DND-41 (cell line): ENCODE results near the gene SCAF11.
A peak's percentile ranks its signal among the peaks of the same experiment; 100 is the strongest.

ENCODE experiments used
- ATAC-seq: fragments of 200-7000 bp; cut with Tn5 transposase; 3 replicates; pipeline ENCODE4 v1.9.1; 2021; ENCODE audit warnings: low read depth; ENCODE audit not compliant: insufficient read depth
- DNase-seq: peaks from one replicate; pipeline ENCODE4 v3.0.0-alpha.2; 2020
- H2AFZ ChIP-seq: 2 replicates; pipeline ENCODE4 v1.6.0; 2012; ENCODE audit warnings: low read depth, low read length
- H3K27ac ChIP-seq: 2 replicates; pipeline ENCODE4 v1.5.1; 2012; ENCODE audit warnings: low read length, inconsistent platforms
- H3K27me3 ChIP-seq: fragments of 200-600 bp; sonication (generic); 2 replicates; pipeline ENCODE4 v1.6.0; 2012; ENCODE audit warnings: low read length, mild to moderate bottlenecking, inconsistent platforms; ENCODE audit not compliant: insufficient read depth, poor library complexity
- H3K36me3 ChIP-seq: 2 replicates; pipeline ENCODE4 v1.5.1; 2012; ENCODE audit warnings: low read length, inconsistent platforms; ENCODE audit not compliant: insufficient read depth
- H3K4me1 ChIP-seq: 2 replicates; pipeline ENCODE4 v1.5.1; 2012; ENCODE audit warnings: mild to moderate bottlenecking, low read length; ENCODE audit not compliant: insufficient read depth
- H3K4me2 ChIP-seq: 2 replicates; pipeline ENCODE4 v1.6.0; 2012; ENCODE audit warnings: mild to moderate bottlenecking, moderate library complexity, low read length, inconsistent platforms; ENCODE audit not compliant: insufficient read depth
- H3K4me3 ChIP-seq, 2 experiments: fragments of 200-600 bp in 1 of 2; shearing (Covaris generic) in 1 of 2; 2 replicates each; pipeline ENCODE4 v1.5.1; 2012 to 2016; ENCODE audit warnings: inconsistent platforms in 2 of 2, low read length in 2 of 2, mild to moderate bottlenecking in 2 of 2, low read depth in 1 of 2, moderate library complexity in 1 of 2
- H3K79me2 ChIP-seq: 2 replicates; pipeline ENCODE4 v1.6.0; 2012; ENCODE audit warnings: low read length, inconsistent platforms; ENCODE audit not compliant: insufficient read depth
- H3K9ac ChIP-seq: 2 replicates; pipeline ENCODE4 v1.6.0; 2012; ENCODE audit warnings: low read depth, mild to moderate bottlenecking, inconsistent platforms, low read length, moderate library complexity
- H3K9me3 ChIP-seq: 2 replicates; pipeline ENCODE4 v1.5.1; 2012; ENCODE audit warnings: low read length, moderate library complexity, mild to moderate bottlenecking, inconsistent platforms; ENCODE audit not compliant: insufficient read depth, severe bottlenecking
- H4K20me1 ChIP-seq: 2 replicates; pipeline ENCODE4 v1.6.0; 2012; ENCODE audit warnings: low read length; ENCODE audit not compliant: insufficient read depth
- CTCF ChIP-seq: IDR thresholded peaks from 2 replicates; pipeline ENCODE4 v1.5.1; 2012; ENCODE audit warnings: borderline replicate concordance, low read length, moderate library complexity, mild to moderate bottlenecking; ENCODE audit not compliant: poor library complexity, severe bottlenecking; ENCODE audit errors: extremely low read depth
- EZH2 ChIP-seq: IDR thresholded peaks from 3 replicates; pipeline ENCODE4 v1.6.1; 2012; ENCODE audit warnings: borderline replicate concordance, low read depth, mild to moderate bottlenecking, moderate library complexity, low read length, inconsistent platforms; ENCODE audit not compliant: severe bottlenecking

Gene SCAF11

GRCh38 chr12:45914090-45914489 lies 76.3 kb downstream of the SCAF11 start:
- DNase-seq (no peak), ATAC-seq (peak; percentile 39; the same call in 2 of the 3 replicates)
- H3K27me3 ChIP-seq = no peaks in the 10 kb centered on the region
- H3K4me1 ChIP-seq = no peaks in the 10 kb centered on the region
- H3K4me2 ChIP-seq = no peak overlapping the region
- no peaks in the 10 kb centered on the region for H4K20me1 ChIP-seq
- H3K9ac ChIP-seq = no peak overlapping the region
- H3K27ac ChIP-seq = no peak overlapping the region
- no peak overlapping the region for H2AFZ ChIP-seq
- H3K9me3 ChIP-seq = no peaks in the 10 kb centered on the region
- no peak overlapping the region for H3K4me3 ChIP-seq
- peaks cover 9% of the 10 kb centered on the region; the same call in 1 of the 2 replicates for H3K36me3 ChIP-seq
- H3K79me2 ChIP-seq = no peaks in the 10 kb centered on the region
- TF ChIP-seq CTCF (no peak), EZH2 (no peak)

GRCh38 chr12:45913631-45914030 lies 76.7 kb downstream of the SCAF11 start:
- DNase-seq (no peak), ATAC-seq (peak; percentile 7; the same call in 1 of the 3 replicates)
- Histone ChIP-seq H3K9ac (no peak overlapping the region), H3K4me2 (no peak overlapping the region), H3K27me3 (no peaks in the 10 kb centered on the region), H3K27ac (no peak overlapping the region), H2AFZ (no peak overlapping the region), H4K20me1 (no peaks in the 10 kb centered on the region), H3K4me3 (no peak overlapping the region), H3K79me2 (no peaks in the 10 kb centered on the region), H3K9me3 (no peaks in the 10 kb centered on the region), H3K4me1 (no peaks in the 10 kb centered on the region), H3K36me3 (peaks cover 9% of the 10 kb centered on the region; the same call in 1 of the 2 replicates)
- TF ChIP-seq CTCF (no peak), EZH2 (no peak)

GRCh38 chr12:45912774-45913173 lies 77.6 kb downstream of the SCAF11 start:
- TF ChIP-seq EZH2 (no peak), CTCF (no peak)
- DNase-seq (no peak), ATAC-seq (no peak)
- peaks cover 13% of the 10 kb centered on the region for H3K36me3 ChIP-seq
- no peak overlapping the region for H3K27ac ChIP-seq
- H3K27me3 ChIP-seq = no peaks in the 10 kb centered on the region
- H3K9ac ChIP-seq = no peak overlapping the region
- no peaks in the 10 kb centered on the region for H3K79me2 ChIP-seq
- no peaks in the 10 kb centered on the region for H4K20me1 ChIP-seq
- H3K4me1 ChIP-seq = no peaks in the 10 kb centered on the region
- no peak overlapping the region for H2AFZ ChIP-seq
- no peak overlapping the region for H3K4me3 ChIP-seq
- no peaks in the 10 kb centered on the region for H3K9me3 ChIP-seq
- no peak overlapping the region for H3K4me2 ChIP-seq
